SK-N-SH (cell line): ENCODE results near the gene BMPR1A.

Experiments
- MEF2A ChIP-seq: IDR thresholded peaks from 2 replicates; pipeline ENCODE4 v1.4.0; 2012; ENCODE audit warnings: low read depth, borderline replicate concordance
- TF ChIP-seq, protein P1 (sequence below): IDR thresholded peaks from 2 replicates; pipeline ENCODE4 v1.6.1; 2012; ENCODE audit warnings: mild to moderate bottlenecking, low read depth, low read length, moderate library complexity

DNA sequence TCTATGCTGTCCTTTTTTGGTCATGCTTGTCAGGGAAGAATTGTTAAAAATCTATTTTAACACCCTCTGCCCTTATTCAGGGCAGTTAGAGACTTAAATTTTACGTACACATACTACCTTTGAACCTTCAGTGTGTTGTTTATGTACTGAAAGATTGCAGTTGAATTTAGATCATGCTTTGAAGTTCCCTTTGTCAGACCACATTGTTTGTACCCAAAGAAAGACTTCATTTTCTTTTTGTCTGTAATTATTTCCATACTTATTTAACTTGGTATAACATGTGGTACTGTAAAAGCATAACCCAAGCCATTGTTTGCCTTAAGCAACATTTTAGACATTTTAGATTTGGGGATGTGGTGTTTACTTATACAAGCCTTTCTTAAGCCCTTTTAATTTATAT lies 104.9 kb downstream of the BMPR1A start:
- TF ChIP-seq MEF2A = no peak
- TF ChIP-seq, protein P1, sequence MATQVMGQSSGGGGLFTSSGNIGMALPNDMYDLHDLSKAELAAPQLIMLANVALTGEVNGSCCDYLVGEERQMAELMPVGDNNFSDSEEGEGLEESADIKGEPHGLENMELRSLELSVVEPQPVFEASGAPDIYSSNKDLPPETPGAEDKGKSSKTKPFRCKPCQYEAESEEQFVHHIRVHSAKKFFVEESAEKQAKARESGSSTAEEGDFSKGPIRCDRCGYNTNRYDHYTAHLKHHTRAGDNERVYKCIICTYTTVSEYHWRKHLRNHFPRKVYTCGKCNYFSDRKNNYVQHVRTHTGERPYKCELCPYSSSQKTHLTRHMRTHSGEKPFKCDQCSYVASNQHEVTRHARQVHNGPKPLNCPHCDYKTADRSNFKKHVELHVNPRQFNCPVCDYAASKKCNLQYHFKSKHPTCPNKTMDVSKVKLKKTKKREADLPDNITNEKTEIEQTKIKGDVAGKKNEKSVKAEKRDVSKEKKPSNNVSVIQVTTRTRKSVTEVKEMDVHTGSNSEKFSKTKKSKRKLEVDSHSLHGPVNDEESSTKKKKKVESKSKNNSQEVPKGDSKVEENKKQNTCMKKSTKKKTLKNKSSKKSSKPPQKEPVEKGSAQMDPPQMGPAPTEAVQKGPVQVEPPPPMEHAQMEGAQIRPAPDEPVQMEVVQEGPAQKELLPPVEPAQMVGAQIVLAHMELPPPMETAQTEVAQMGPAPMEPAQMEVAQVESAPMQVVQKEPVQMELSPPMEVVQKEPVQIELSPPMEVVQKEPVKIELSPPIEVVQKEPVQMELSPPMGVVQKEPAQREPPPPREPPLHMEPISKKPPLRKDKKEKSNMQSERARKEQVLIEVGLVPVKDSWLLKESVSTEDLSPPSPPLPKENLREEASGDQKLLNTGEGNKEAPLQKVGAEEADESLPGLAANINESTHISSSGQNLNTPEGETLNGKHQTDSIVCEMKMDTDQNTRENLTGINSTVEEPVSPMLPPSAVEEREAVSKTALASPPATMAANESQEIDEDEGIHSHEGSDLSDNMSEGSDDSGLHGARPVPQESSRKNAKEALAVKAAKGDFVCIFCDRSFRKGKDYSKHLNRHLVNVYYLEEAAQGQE = no peak
